ENCODE results near the gene AKT1S1.

The AKT1S1 gene

GRCh38 chr19:49912965-49913685, 36.0 kb upstream of the AKT1S1 start:
- no peak overlapping the region for H3K4me3 ChIP-seq (replicated peaks; ENCODE audit: low read depth, low read length)
- DNase-seq (ENCODE audit: extremely low read depth, low read depth), result no peak
- no peak for TF ChIP-seq CTCF (IDR thresholded peaks at IDR 0.05; ENCODE audit: low read depth, low read length, missing control alignments)

- no peak for TF ChIP-seq CTCF (IDR thresholded peaks at IDR 0.05; ENCODE audit: low read depth, low read length, missing control alignments)
- DNase-seq (ENCODE audit: extremely low read depth, low read depth), result no peak
Measured at GRCh38 chr19:49911381-49912145, 34.4 kb upstream of the AKT1S1 start.

GRCh38 chr19:49910179-49910578, 33.0 kb upstream of the AKT1S1 start:
- H3K4me3 ChIP-seq (replicated peaks; ENCODE audit: low read depth, low read length), result no peak overlapping the region
- TF ChIP-seq CTCF (IDR thresholded peaks at IDR 0.05; ENCODE audit: low read depth, low read length, missing control alignments), result no peak
- DNase-seq (ENCODE audit: extremely low read depth, low read depth), result no peak

More at GRCh38 chr19:49911381-49912145, 34.4 kb upstream of the AKT1S1 start:
- no peak overlapping the region for H3K4me3 ChIP-seq (replicated peaks; ENCODE audit: low read depth, low read length)

- no peak for TF ChIP-seq CTCF (IDR thresholded peaks at IDR 0.05; ENCODE audit: low read depth, low read length, missing control alignments)
- no peak for DNase-seq (ENCODE audit: extremely low read depth, low read depth)
- H3K4me3 ChIP-seq (replicated peaks; ENCODE audit: low read depth, low read length), result no peak overlapping the region
Measured at GRCh38 chr19:49908480-49909420, 31.6 kb upstream of the AKT1S1 start.

- no peak overlapping the region for H3K4me3 ChIP-seq (replicated peaks; ENCODE audit: low read depth, low read length)
- TF ChIP-seq CTCF (IDR thresholded peaks at IDR 0.05; ENCODE audit: low read depth, low read length, missing control alignments), result no peak
- no peak for DNase-seq (ENCODE audit: extremely low read depth, low read depth)
Measured at GRCh38 chr19:49907745-49908446, 30.7 kb upstream of the AKT1S1 start.
